ENCODE measurements around the gene CCDC34. TPM values are rescaled to one million over a fixed set of nuclear protein-coding genes. Genes with fewer than 3 reads are reported as not detected.

CCDC34 gene
- total and polyA plus RNA-seq, 8 donors, result 0.89 to 65.8 (median 7.0) TPM; not detected in 1

DNA sequence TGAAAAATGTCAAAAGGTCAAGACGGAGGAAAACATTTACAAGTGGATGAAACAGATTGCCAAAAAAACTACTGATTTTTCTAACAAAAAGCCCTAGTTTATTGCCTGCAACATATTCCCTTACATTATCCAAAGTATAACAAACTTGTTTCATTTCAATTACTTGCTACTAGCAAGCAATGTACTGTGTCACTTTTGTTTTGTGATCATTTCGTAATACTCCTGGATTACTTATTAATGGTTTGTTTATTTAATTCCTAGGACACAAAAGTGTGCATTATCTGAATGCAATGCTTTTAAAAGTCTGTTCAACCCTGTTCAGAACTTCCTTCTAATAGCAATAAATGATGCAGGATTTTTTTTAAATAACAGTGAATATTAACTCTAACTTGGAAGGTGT, 50.9 kb downstream of the CCDC34 start:
- Histone ChIP-seq H3K36me3 (no peaks in the 10 kb centered on the region), H3K4me1 (peaks cover 0 to 33% (median 17%) of the 10 kb centered on the region in 4 donors), H3K27ac (peak overlapping the region in 2 of 5 donors; percentile 8 to 70), H3K27me3 (no peaks in the 10 kb centered on the region), H3K9me3 (no peaks in the 10 kb centered on the region), H3K4me3 (no peak overlapping the region)
- 23 to 44% (median 33%) methylated on average over 2 of the region's 2 CpGs for WGBS, 5 donors
- intact Hi-C loops (cut with DNase I; ENCODE audit: low total_unique reads), result no loop called here
- no peak for TF ChIP-seq CTCF (IDR thresholded peaks at IDR 0.05)
- no peak for TF ChIP-seq EP300 (IDR thresholded peaks at IDR 0.05)
- no peak for TF ChIP-seq POLR2A (IDR thresholded peaks at IDR 0.05)
- no peak for TF ChIP-seq POLR2AphosphoS5 (IDR thresholded peaks at IDR 0.05)
- peak in 1 of 2 donors; percentile 53 for DNase-seq

- intact Hi-C loops (cut with DNase I; ENCODE audit: low total_unique reads), result no loop called here
- Histone ChIP-seq H3K9me3 (no peaks in the 10 kb centered on the region), H3K4me3 (no peak overlapping the region), H3K36me3 (no peaks in the 10 kb centered on the region), H3K27ac (no peak overlapping the region), H3K27me3 (no peaks in the 10 kb centered on the region), H3K4me1 (peaks cover 0 to 33% (median 17%) of the 10 kb centered on the region in 4 donors)
- no peak for TF ChIP-seq EP300 (IDR thresholded peaks at IDR 0.05)
- no peak for TF ChIP-seq CTCF (IDR thresholded peaks at IDR 0.05)
- no peak for TF ChIP-seq POLR2A (IDR thresholded peaks at IDR 0.05)
- no peak for DNase-seq
Measured at GRCh38 chr11:27310707-27311106, 52.3 kb downstream of the CCDC34 start.

DNA sequence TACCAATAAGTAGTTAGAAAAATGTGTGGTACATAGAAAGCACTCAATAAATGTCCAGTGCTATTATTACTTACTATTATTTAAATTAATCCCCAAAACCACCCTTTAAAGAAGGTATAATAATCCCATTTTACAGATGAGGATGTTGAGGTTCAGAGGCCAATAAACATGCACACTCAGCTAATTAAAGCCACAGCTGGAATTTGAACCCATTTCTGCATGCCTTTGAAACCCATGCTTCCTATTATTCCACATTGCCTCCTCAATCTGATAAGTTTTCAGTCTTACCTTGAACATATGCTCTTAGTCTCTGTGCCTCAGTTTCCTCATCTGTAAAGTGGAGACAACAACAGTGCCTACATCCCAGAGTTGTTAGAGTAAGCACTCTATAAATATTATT, 52.8 kb downstream of the CCDC34 start:
- Histone ChIP-seq H3K4me1 (peaks cover 0 to 33% (median 17%) of the 10 kb centered on the region in 4 donors), H3K36me3 (no peaks in the 10 kb centered on the region), H3K9me3 (no peaks in the 10 kb centered on the region), H3K27me3 (no peaks in the 10 kb centered on the region), H3K4me3 (no peak overlapping the region), H3K27ac (no peak overlapping the region)
- TF ChIP-seq EP300 (IDR thresholded peaks at IDR 0.05) (no peak), CTCF (IDR thresholded peaks at IDR 0.05) (no peak), POLR2AphosphoS5 (IDR thresholded peaks at IDR 0.05) (no peak), POLR2A (IDR thresholded peaks at IDR 0.05) (no peak)
- no peak for DNase-seq
- intact Hi-C loops (cut with DNase I; ENCODE audit: low total_unique reads), result no loop called here

DNA sequence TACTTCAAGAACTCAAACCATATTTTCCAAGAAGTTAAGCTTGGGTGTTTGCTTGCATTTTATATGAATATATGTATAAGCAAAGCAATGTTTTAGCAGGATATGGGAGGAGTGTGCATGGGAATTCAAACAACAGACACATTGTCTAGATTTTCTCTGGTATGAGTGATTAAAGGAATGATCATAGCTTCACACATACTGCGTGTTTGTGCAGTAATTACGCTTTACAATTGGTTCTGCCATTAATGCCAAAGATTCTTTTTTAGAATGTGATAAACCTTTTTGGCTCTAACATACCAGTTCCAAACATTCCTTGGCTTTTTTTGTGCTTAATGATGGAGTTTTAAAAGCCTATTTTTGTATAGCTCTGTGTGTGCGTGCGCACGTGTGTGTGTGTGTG, 54.0 kb downstream of the CCDC34 start:
- Histone ChIP-seq H3K9me3 (no peaks in the 10 kb centered on the region), H3K27me3 (no peaks in the 10 kb centered on the region), H3K36me3 (no peaks in the 10 kb centered on the region), H3K4me1 (peaks cover 0 to 33% (median 16%) of the 10 kb centered on the region in 4 donors), H3K4me3 (no peak overlapping the region), H3K27ac (no peak overlapping the region)
- intact Hi-C loops (cut with DNase I; ENCODE audit: low total_unique reads), result no loop called here
- WGBS, 5 donors, result 81 to 88% (median 87%) methylated on average over 5 of the region's 5 CpGs
- no peak for DNase-seq
- no peak for TF ChIP-seq POLR2A (IDR thresholded peaks at IDR 0.05)
- TF ChIP-seq EP300 (IDR thresholded peaks at IDR 0.05), result no peak
- TF ChIP-seq CTCF (IDR thresholded peaks at IDR 0.05), result no peak
- TF ChIP-seq POLR2AphosphoS5 (IDR thresholded peaks at IDR 0.05), result no peak

Data from stomach (tissue), 9 donors.